Stromal cell of bone marrow (primary cell): ENCODE data around the gene ADD2.

Source experiments
- DNase-seq: peaks from one replicate; pipeline ENCODE4 v3.0.0-alpha.2; 2012; ENCODE audit warnings: low read depth

The ADD2 gene

DNA sequence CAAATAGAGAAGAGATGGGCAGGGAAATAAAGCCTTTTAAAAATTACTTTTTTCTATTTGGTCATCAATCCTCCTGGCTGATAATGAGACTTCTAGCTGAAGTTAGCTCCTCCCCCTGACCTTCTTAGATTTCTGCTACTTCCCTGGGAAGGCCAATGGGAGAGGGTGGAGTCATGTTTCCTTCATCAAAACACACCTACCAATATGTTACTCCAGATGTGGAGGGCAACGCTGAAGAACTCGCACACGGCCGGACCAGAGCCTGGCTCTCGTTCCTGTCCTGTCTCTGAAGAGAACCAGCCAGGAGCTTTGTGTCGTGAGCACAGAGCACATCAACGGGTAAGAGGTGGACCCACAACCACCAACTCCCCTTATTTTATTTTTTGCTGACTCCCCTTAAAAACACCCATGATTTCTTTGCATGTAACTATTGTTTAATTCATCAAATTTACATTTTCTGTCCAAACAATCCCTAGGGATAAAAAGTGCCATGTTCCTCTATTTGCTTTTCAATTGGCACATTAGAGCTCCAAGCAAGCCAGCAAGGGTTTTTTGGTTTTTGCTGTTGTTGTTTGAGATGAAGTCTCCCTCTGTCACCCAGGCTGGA is 94.9 kb downstream of the ADD2 start:
- DNase-seq = no peak

- DNase-seq = no peak
Observed at GRCh38 chr2:70671092-70671675, 96.8 kb downstream of the ADD2 start.

DNA sequence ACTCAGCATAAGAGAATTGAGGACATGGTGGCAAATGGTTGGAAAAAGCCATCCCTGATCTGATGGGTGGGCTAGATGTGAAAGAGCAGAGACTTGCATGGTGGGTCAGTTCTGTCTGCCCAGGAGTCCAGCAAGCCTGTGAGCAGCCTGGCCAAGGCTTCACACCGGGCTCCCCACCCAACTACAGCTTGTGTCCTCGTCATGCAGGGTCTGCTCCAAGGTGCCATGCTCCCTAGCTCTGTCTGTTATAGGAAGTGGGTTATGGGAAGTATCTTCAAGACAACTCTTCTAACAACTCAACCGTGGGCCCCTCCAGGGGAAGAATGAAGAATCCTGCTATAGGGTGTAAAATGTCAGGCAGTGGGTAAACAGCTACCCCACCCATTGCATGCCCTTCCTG is 97.4 kb downstream of the ADD2 start:
- DNase-seq = no peak

- no peak for DNase-seq
Observed at GRCh38 chr2:70670202-70670601, 97.8 kb downstream of the ADD2 start.

GRCh38 chr2:70668911-70669310 is 99.1 kb downstream of the ADD2 start:
- DNase-seq = no peak

DNA sequence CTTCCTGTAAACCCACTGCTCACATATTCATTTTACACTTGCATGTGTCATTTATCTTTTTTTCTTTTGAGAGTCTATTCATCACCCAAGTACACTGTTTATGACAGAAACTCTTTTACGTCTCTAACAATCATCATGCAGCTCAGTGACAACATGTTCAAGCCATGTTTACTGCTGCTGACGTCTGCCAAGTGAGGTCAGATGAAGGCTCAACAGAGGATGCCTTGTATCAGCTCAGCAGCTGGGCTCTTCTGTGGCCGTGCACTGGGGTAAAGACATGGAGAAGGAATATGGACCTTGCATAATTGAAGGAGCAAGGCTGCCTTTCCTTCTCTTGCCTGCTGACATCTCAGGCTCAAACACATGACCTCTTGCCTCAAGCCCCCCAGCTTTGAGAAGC is 99.6 kb downstream of the ADD2 start:
- DNase-seq = no peak

- no peak for DNase-seq
Observed at GRCh38 chr2:70664525-70664924, 103.5 kb downstream of the ADD2 start.

GRCh38 chr2:70663411-70663810 is 104.6 kb downstream of the ADD2 start:
- no peak for DNase-seq

DNA sequence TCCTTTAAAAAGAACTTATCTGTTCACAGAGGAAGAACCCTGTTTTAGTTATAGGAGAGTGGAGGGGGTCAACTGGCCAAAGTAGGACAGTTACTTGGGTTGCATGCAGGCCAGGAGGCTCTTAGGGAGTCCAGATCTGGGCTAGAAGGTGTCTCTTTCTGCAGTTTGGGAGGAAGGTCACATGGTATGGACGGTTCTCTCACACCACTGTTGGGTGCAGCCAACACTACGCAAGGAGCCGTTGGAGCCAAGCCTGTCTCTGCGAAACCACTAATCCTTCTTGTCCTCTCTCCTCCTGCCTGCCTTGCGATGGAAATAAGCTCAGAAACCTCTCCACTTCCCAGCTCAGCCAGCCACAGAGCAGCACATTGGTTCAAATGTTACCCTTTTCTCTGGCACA is 108.4 kb downstream of the ADD2 start:
- DNase-seq = no peak

DNA sequence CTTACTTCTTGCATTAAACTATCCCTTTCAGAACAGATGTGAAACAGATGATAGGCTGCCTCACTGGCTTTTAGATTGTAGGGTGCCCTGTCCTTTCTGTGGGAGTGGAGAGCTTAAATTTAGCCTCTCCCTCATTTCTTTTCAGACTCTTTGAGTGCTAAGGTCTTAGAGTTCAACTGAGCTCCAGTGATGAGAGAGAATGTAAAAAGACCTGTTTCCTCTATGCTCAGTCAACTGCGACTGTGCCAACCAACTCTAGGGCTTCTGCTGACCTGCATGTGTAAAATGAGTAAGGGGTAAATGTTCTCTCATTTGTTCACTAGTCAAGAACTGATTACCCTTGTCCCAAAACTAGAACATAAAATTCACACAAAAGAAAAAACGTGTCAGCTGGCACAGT is 109.5 kb downstream of the ADD2 start:
- DNase-seq = no peak

- DNase-seq = no peak
Observed at GRCh38 chr2:70657246-70657645, 110.8 kb downstream of the ADD2 start.

GRCh38 chr2:70656421-70657010 is 111.5 kb downstream of the ADD2 start:
- DNase-seq = no peak

DNA sequence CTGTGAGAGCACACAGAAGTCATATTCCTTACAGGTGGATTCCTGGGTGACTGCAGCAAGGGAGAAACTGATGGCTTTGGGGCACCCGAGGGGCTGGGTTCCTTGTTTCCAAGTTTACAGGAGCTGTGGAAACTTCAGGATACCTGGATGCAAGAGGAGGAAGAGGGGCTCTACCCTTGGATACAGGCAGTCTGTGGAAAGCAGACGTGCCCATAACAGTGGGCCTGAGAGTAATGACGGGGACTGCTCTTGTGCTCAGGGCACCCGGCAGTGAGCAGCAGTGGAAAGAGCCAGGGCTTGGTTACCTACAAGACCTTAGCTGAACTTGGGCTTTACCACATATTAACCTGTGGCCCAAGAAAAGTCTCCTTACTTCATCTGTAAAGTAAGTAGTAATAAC is 112.2 kb downstream of the ADD2 start:
- DNase-seq = no peak

- peak; percentile 9 for DNase-seq
Observed at GRCh38 chr2:70655211-70655610, 112.8 kb downstream of the ADD2 start.

- no peak for DNase-seq
Observed at GRCh38 chr2:70651727-70652126, 116.3 kb downstream of the ADD2 start.

GRCh38 chr2:70651014-70651413 is 117.0 kb downstream of the ADD2 start:
- DNase-seq = no peak

GRCh38 chr2:70648961-70649360 is 119.0 kb downstream of the ADD2 start:
- DNase-seq = no peak

GRCh38 chr2:70647873-70648481 is 120.0 kb downstream of the ADD2 start:
- DNase-seq = peak; percentile 18

GRCh38 chr2:70646420-70646818 is 121.6 kb downstream of the ADD2 start:
- no peak for DNase-seq

- no peak for DNase-seq
Observed at GRCh38 chr2:70645733-70646419, 122.1 kb downstream of the ADD2 start.

- no peak for DNase-seq
Observed at GRCh38 chr2:70643715-70644114, 124.3 kb downstream of the ADD2 start.

GRCh38 chr2:70641263-70641784 is 126.7 kb downstream of the ADD2 start:
- no peak for DNase-seq
